ENCODE data around the gene TSKU.

DNA sequence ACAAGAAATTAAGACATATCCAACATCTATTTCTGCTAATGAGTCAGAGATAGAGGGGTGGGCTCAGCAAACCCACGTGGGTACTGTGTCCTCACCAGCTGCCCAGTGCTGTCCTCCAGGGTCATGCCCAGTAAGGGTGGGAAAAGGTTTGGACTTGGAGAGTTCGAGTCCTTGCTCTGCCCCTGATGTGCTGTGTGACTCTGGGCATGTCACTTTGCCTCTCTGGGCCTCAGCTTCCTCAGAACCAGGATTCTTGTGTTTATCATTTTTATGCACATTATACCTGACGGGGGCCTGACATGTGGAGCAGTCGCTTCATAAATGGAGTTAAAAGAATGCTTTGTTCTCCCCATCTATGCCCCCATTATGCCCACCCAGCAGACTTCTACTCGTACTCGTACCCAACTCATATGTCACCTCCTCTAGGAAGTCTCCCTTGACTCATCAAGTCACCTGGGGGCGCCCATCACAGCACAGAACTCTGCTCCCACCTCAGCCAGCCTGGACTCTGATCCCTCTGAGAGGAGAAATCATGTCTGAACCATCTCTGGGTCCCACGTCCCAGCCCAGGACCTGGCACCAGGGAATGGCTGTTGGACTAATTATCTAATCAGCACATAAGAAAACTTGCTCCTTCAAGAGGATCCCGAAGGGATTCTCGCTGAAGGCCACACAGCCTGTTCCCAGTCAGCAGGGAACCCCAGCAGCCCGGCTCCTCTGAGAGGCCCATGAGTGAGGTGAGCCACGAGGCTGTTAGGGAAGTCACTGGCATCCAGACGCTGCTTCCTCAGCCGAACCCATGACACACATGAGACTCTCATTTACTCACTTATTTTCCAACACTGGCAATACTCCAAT lies 38.7 kb upstream of the TSKU start:
- TF ChIP-seq, protein P1, sequence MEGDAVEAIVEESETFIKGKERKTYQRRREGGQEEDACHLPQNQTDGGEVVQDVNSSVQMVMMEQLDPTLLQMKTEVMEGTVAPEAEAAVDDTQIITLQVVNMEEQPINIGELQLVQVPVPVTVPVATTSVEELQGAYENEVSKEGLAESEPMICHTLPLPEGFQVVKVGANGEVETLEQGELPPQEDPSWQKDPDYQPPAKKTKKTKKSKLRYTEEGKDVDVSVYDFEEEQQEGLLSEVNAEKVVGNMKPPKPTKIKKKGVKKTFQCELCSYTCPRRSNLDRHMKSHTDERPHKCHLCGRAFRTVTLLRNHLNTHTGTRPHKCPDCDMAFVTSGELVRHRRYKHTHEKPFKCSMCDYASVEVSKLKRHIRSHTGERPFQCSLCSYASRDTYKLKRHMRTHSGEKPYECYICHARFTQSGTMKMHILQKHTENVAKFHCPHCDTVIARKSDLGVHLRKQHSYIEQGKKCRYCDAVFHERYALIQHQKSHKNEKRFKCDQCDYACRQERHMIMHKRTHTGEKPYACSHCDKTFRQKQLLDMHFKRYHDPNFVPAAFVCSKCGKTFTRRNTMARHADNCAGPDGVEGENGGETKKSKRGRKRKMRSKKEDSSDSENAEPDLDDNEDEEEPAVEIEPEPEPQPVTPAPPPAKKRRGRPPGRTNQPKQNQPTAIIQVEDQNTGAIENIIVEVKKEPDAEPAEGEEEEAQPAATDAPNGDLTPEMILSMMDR (conservative IDR thresholded peaks at IDR 0.05), result no peak
- TF ChIP-seq ZFX (IDR thresholded peaks at IDR 0.05), result no peak
